Keratinocyte (primary cell): ENCODE results near the gene ALDH1L1. TPM values are rescaled to one million over a fixed set of nuclear protein-coding genes. Genes with fewer than 3 reads are reported as not detected.

Source experiments
- DNase-seq: peaks from one replicate; pipeline ENCODE4 v3.0.0-alpha.2; 2011; ENCODE audit warnings: low read depth, missing footprints, low spot score
- FAIRE-seq: peaks from 2 replicates; lab custom pipeline; 2011; peaks lifted over from hg19 to GRCh38; lab: Jason Lieb, UNC
- H2AFZ ChIP-seq: 2 replicates; pipeline ENCODE4 v1.6.0; 2012; ENCODE audit warnings: low read length, control low read depth, inconsistent platforms; ENCODE audit not compliant: control insufficient read depth
- H3K27ac ChIP-seq: 2 replicates; pipeline ENCODE4 v1.5.1; 2011; ENCODE audit warnings: low read length; ENCODE audit not compliant: control insufficient read depth, insufficient read depth
- H3K27me3 ChIP-seq: 3 replicates; pipeline ENCODE4 v1.6.0; 2011; ENCODE audit warnings: low read length; ENCODE audit not compliant: control insufficient read depth, insufficient read depth; ENCODE audit errors: extremely low read depth
- H3K36me3 ChIP-seq, 2 experiments: 2 replicates in 1 of 2; 3 replicates in 1 of 2; pipeline ENCODE4 v1.5.1; 2011; ENCODE audit warnings: low read length in 2 of 2, mild to moderate bottlenecking in 1 of 2; ENCODE audit not compliant: control insufficient read depth in 2 of 2, insufficient read depth in 2 of 2; ENCODE audit errors: extremely low read depth in 1 of 2
- H3K4me1 ChIP-seq: 3 replicates; pipeline ENCODE4 v1.5.1; 2011; ENCODE audit warnings: low read length; ENCODE audit not compliant: control insufficient read depth, insufficient read depth; ENCODE audit errors: extremely low read depth
- H3K4me2 ChIP-seq: 3 replicates; pipeline ENCODE4 v1.6.0; 2011; ENCODE audit warnings: low read depth, low read length; ENCODE audit not compliant: control insufficient read depth, insufficient read depth; ENCODE audit errors: extremely low read depth
- H3K4me3 ChIP-seq, 3 experiments: fragments of 200-600 bp in 1 of 3; sonication (generic) in 1 of 3; 2 replicates in 2 of 3; 3 replicates in 1 of 3; pipeline ENCODE4 v1.5.1; 2011 to 2016; ENCODE audit warnings: low read length in 3 of 3, mild to moderate bottlenecking in 3 of 3, control low read depth in 2 of 3, inconsistent platforms in 1 of 3, low read depth in 1 of 3, mixed read lengths in 1 of 3, mixed run types in 1 of 3, moderate library complexity in 1 of 3; ENCODE audit not compliant: control insufficient read depth in 2 of 3, insufficient read depth in 2 of 3; ENCODE audit errors: extremely low read depth in 1 of 3
- H3K79me2 ChIP-seq: 2 replicates; pipeline ENCODE4 v1.6.0; 2012; ENCODE audit warnings: low read length; ENCODE audit not compliant: control insufficient read depth, insufficient read depth
- H3K9ac ChIP-seq: 3 replicates; pipeline ENCODE4 v1.6.0; 2011; ENCODE audit warnings: low read length; ENCODE audit not compliant: control insufficient read depth, insufficient read depth; ENCODE audit errors: extremely low read depth
- H3K9me1 ChIP-seq: 3 replicates; pipeline ENCODE4 v1.6.0; 2011; ENCODE audit warnings: low read length; ENCODE audit not compliant: control insufficient read depth, insufficient read depth; ENCODE audit errors: extremely low read depth
- H3K9me3 ChIP-seq: 2 replicates; pipeline ENCODE4 v1.5.1; 2012; ENCODE audit warnings: low read depth, low read length; ENCODE audit not compliant: control insufficient read depth
- H4K20me1 ChIP-seq: 3 replicates; pipeline ENCODE4 v1.6.0; 2011; ENCODE audit warnings: low read length; ENCODE audit not compliant: control insufficient read depth, insufficient read depth; ENCODE audit errors: extremely low read depth
- CTCF ChIP-seq, 3 experiments: IDR thresholded peaks in 1 of 3; conservative IDR thresholded peaks in 1 of 3; optimal IDR thresholded peaks in 1 of 3; 2 replicates in 2 of 3; 3 replicates in 1 of 3; pipeline versions ENCODE3 to v1.5.1; 2011; ENCODE audit warnings: low read length in 3 of 3, mild to moderate bottlenecking in 3 of 3, moderate library complexity in 2 of 3, control low read depth in 1 of 3, inconsistent platforms in 1 of 3; ENCODE audit not compliant: insufficient read depth in 2 of 3; ENCODE audit errors: extremely low read depth in 1 of 3
- EZH2 ChIP-seq: IDR thresholded peaks from one replicate; pipeline ENCODE4 v1.6.1; 2012; ENCODE audit warnings: inconsistent platforms, mild to moderate bottlenecking, low read length, moderate library complexity
- dilution Hi-C: fragments of 300-500 bp; cut with MboI; formaldehyde crosslinking; loops from one replicate; pipeline ENCODE4 v1.7.0; 2020; ENCODE audit warnings: low sequenced_read_pairs; ENCODE audit not compliant: extremely low pct_ligation_motif_present
- polyA plus RNA-seq, 5 experiments: library from polyadenylated mRNA; depleted of rRNA in 3 of 5; stranded (reverse) in 3 of 5; stranded (forward) in 1 of 5; unstranded in 1 of 5; fragments of >200 nt; gene quantifications; 1 replicate in 1 of 5; 2 replicates in 3 of 5; 3 replicates in 1 of 5; pipeline versions ENCODE4 v1.2.1 to v1.2.3, GENCODE V29; 2011 to 2012; ENCODE audit warnings: missing spikeins in 2 of 5, low read depth in 1 of 5, low replicate concordance in 1 of 5

The ALDH1L1 gene
- polyA plus RNA-seq, 1 donor (not counting 4 experiments of a cell fraction or from before 2014, with no cell fraction given): 0.35 TPM

GRCh38 chr3:126065876-126066275 lies 114.5 kb downstream of the ALDH1L1 start:
- dilution Hi-C loops: no loop called here
- no peaks in the 10 kb centered on the region for H3K79me2 ChIP-seq
- no peak overlapping the region for H3K9ac ChIP-seq
- no peaks in the 10 kb centered on the region for H3K4me1 ChIP-seq
- H3K36me3 ChIP-seq: peaks cover 0 to 2% of the 10 kb centered on the region in 2 experiments
- H3K4me3 ChIP-seq: no peak overlapping the region
- H3K27me3 ChIP-seq: no peaks in the 10 kb centered on the region
- FAIRE-seq: no peak
- H3K4me2 ChIP-seq: no peak overlapping the region
- DNase-seq: no peak
- no peaks in the 10 kb centered on the region for H3K9me1 ChIP-seq
- H3K9me3 ChIP-seq: no peaks in the 10 kb centered on the region
- no peaks in the 10 kb centered on the region for H4K20me1 ChIP-seq
- no peak overlapping the region for H3K27ac ChIP-seq
- H2AFZ ChIP-seq: no peak overlapping the region
- no peak for TF ChIP-seq CTCF (optimal IDR thresholded peaks at IDR 0.05 in 1 of 3, IDR thresholded peaks at IDR 0.05 in 1 of 3, conservative IDR thresholded peaks at IDR 0.05 in 1 of 3; ENCODE audit: extremely low read depth in 1 of 3, insufficient read depth in 2 of 3, low read length in 3 of 3)
- TF ChIP-seq EZH2: no peak

- TF ChIP-seq EZH2: no peak
- TF ChIP-seq CTCF (optimal IDR thresholded peaks at IDR 0.05 in 1 of 3, IDR thresholded peaks at IDR 0.05 in 1 of 3, conservative IDR thresholded peaks at IDR 0.05 in 1 of 3; ENCODE audit: extremely low read depth in 1 of 3, insufficient read depth in 2 of 3, low read length in 3 of 3): no peak
- H3K27ac ChIP-seq: no peak overlapping the region
- no peaks in the 10 kb centered on the region for H3K9me1 ChIP-seq
- no peak overlapping the region for H2AFZ ChIP-seq
- H3K4me1 ChIP-seq: no peaks in the 10 kb centered on the region
- peaks cover 0 to 2% of the 10 kb centered on the region in 2 experiments for H3K36me3 ChIP-seq
- no peak overlapping the region for H3K4me3 ChIP-seq
- H4K20me1 ChIP-seq: no peaks in the 10 kb centered on the region
- DNase-seq (no peak), FAIRE-seq (peak; percentile 5)
- H3K9ac ChIP-seq: no peak overlapping the region
- H3K27me3 ChIP-seq: no peaks in the 10 kb centered on the region
- no peaks in the 10 kb centered on the region for H3K79me2 ChIP-seq
- dilution Hi-C loops: no loop called here
- H3K4me2 ChIP-seq: no peak overlapping the region
- H3K9me3 ChIP-seq: no peaks in the 10 kb centered on the region
Observed at GRCh38 chr3:126064627-126065258, 115.6 kb downstream of the ALDH1L1 start.
